Measurements from ENCODE around the gene NSF.

NSF gene

GRCh38 chr17:46770818-46771560 is 180.5 kb downstream of the NSF start:
- H3K36me3 ChIP-seq (ENCODE audit: control insufficient read depth, insufficient read depth, low read length), result peaks cover 27% of the 10 kb centered on the region
- no peaks in the 10 kb centered on the region for H3K9me3 ChIP-seq (ENCODE audit: control insufficient read depth, insufficient read depth, low read depth, low read length)
- peak overlapping the region; percentile 56 for H3K4me3 ChIP-seq (ENCODE audit: low read depth, low read length)
- peak overlapping the region; percentile 87 for H3K9ac ChIP-seq (ENCODE audit: low read length)
- H3K27ac ChIP-seq (ENCODE audit: low read depth, low read length), result peak overlapping the region; percentile 90; the same call in 1 of the 2 replicates
- H3K4me1 ChIP-seq (ENCODE audit: control insufficient read depth, insufficient read depth, low read length), result peaks cover 45% of the 10 kb centered on the region
- H3K27me3 ChIP-seq (ENCODE audit: control insufficient read depth, insufficient read depth, low read length), result peaks cover 45% of the 10 kb centered on the region

- peak overlapping the region; percentile 69 for H3K4me3 ChIP-seq (ENCODE audit: low read depth, low read length)
- H3K9ac ChIP-seq (ENCODE audit: low read length), result peak overlapping the region; percentile 97
- H3K36me3 ChIP-seq (ENCODE audit: control insufficient read depth, insufficient read depth, low read length), result peaks cover 22% of the 10 kb centered on the region
- peaks cover 45% of the 10 kb centered on the region for H3K4me1 ChIP-seq (ENCODE audit: control insufficient read depth, insufficient read depth, low read length)
- H3K9me3 ChIP-seq (ENCODE audit: control insufficient read depth, insufficient read depth, low read depth, low read length), result no peaks in the 10 kb centered on the region
- H3K27me3 ChIP-seq (ENCODE audit: control insufficient read depth, insufficient read depth, low read length), result peaks cover 53% of the 10 kb centered on the region
- peak overlapping the region; percentile 99 for H3K27ac ChIP-seq (ENCODE audit: low read depth, low read length)
Measured at GRCh38 chr17:46771561-46772474, 181.3 kb downstream of the NSF start.

- peak overlapping the region; percentile 97 for H3K9ac ChIP-seq (ENCODE audit: low read length)
- peaks cover 60% of the 10 kb centered on the region for H3K27me3 ChIP-seq (ENCODE audit: control insufficient read depth, insufficient read depth, low read length)
- peak overlapping the region; percentile 69 for H3K4me3 ChIP-seq (ENCODE audit: low read depth, low read length)
- H3K36me3 ChIP-seq (ENCODE audit: control insufficient read depth, insufficient read depth, low read length), result peaks cover 13% of the 10 kb centered on the region
- H3K4me1 ChIP-seq (ENCODE audit: control insufficient read depth, insufficient read depth, low read length), result peaks cover 42% of the 10 kb centered on the region
- H3K9me3 ChIP-seq (ENCODE audit: control insufficient read depth, insufficient read depth, low read depth, low read length), result no peaks in the 10 kb centered on the region
- H3K27ac ChIP-seq (ENCODE audit: low read depth, low read length), result peak overlapping the region; percentile 99
Measured at GRCh38 chr17:46772475-46773220, 182.2 kb downstream of the NSF start.

GRCh38 chr17:46773221-46773605 is 182.7 kb downstream of the NSF start:
- peaks cover 62% of the 10 kb centered on the region for H3K27me3 ChIP-seq (ENCODE audit: control insufficient read depth, insufficient read depth, low read length)
- H3K36me3 ChIP-seq (ENCODE audit: control insufficient read depth, insufficient read depth, low read length), result peaks cover 9% of the 10 kb centered on the region
- H3K27ac ChIP-seq (ENCODE audit: low read depth, low read length), result peak overlapping the region; percentile 99; the same call in 1 of the 2 replicates
- H3K9ac ChIP-seq (ENCODE audit: low read length), result peak overlapping the region; percentile 97
- H3K4me3 ChIP-seq (ENCODE audit: low read depth, low read length), result peak overlapping the region; percentile 40
- H3K4me1 ChIP-seq (ENCODE audit: control insufficient read depth, insufficient read depth, low read length), result peaks cover 46% of the 10 kb centered on the region
- no peaks in the 10 kb centered on the region for H3K9me3 ChIP-seq (ENCODE audit: control insufficient read depth, insufficient read depth, low read depth, low read length)

- no peaks in the 10 kb centered on the region for H3K9me3 ChIP-seq (ENCODE audit: control insufficient read depth, insufficient read depth, low read depth, low read length)
- peaks cover 49% of the 10 kb centered on the region for H3K4me1 ChIP-seq (ENCODE audit: control insufficient read depth, insufficient read depth, low read length)
- H3K9ac ChIP-seq (ENCODE audit: low read length), result peak overlapping the region; percentile 55
- H3K4me3 ChIP-seq (ENCODE audit: low read depth, low read length), result no peak overlapping the region
- H3K36me3 ChIP-seq (ENCODE audit: control insufficient read depth, insufficient read depth, low read length), result peaks cover 4% of the 10 kb centered on the region; the same call in 1 of the 2 replicates
- H3K27ac ChIP-seq (ENCODE audit: low read depth, low read length), result peak overlapping the region; percentile 46; the same call in 1 of the 2 replicates
- H3K27me3 ChIP-seq (ENCODE audit: control insufficient read depth, insufficient read depth, low read length), result peaks cover 62% of the 10 kb centered on the region
Measured at GRCh38 chr17:46773676-46774075, 183.2 kb downstream of the NSF start.

GRCh38 chr17:46774108-46774737 is 183.8 kb downstream of the NSF start:
- Histone ChIP-seq H3K4me1 (ENCODE audit: control insufficient read depth, insufficient read depth, low read length) (peaks cover 54% of the 10 kb centered on the region), H3K4me3 (ENCODE audit: low read depth, low read length) (no peak overlapping the region), H3K27me3 (ENCODE audit: control insufficient read depth, insufficient read depth, low read length) (peaks cover 61% of the 10 kb centered on the region), H3K9ac (ENCODE audit: low read length) (peak overlapping the region; percentile 55), H3K27ac (ENCODE audit: low read depth, low read length) (peak overlapping the region; percentile 46; the same call in 1 of the 2 replicates), H3K36me3 (ENCODE audit: control insufficient read depth, insufficient read depth, low read length) (peaks cover 2% of the 10 kb centered on the region; the same call in 1 of the 2 replicates), H3K9me3 (ENCODE audit: control insufficient read depth, insufficient read depth, low read depth, low read length) (no peaks in the 10 kb centered on the region)

- Histone ChIP-seq H3K27me3 (ENCODE audit: control insufficient read depth, insufficient read depth, low read length) (peaks cover 44% of the 10 kb centered on the region), H3K36me3 (ENCODE audit: control insufficient read depth, insufficient read depth, low read length) (no peaks in the 10 kb centered on the region), H3K9me3 (ENCODE audit: control insufficient read depth, insufficient read depth, low read depth, low read length) (no peaks in the 10 kb centered on the region), H3K9ac (ENCODE audit: low read length) (no peak overlapping the region), H3K4me3 (ENCODE audit: low read depth, low read length) (no peak overlapping the region), H3K4me1 (ENCODE audit: control insufficient read depth, insufficient read depth, low read length) (peaks cover 49% of the 10 kb centered on the region), H3K27ac (ENCODE audit: low read depth, low read length) (no peak overlapping the region)
Measured at GRCh38 chr17:46776298-46777005, 186.0 kb downstream of the NSF start.

GRCh38 chr17:46777943-46778915 is 187.8 kb downstream of the NSF start:
- Histone ChIP-seq H3K9ac (ENCODE audit: low read length) (no peak overlapping the region), H3K36me3 (ENCODE audit: control insufficient read depth, insufficient read depth, low read length) (no peaks in the 10 kb centered on the region), H3K4me1 (ENCODE audit: control insufficient read depth, insufficient read depth, low read length) (peaks cover 52% of the 10 kb centered on the region), H3K27ac (ENCODE audit: low read depth, low read length) (no peak overlapping the region), H3K27me3 (ENCODE audit: control insufficient read depth, insufficient read depth, low read length) (peaks cover 40% of the 10 kb centered on the region), H3K4me3 (ENCODE audit: low read depth, low read length) (no peak overlapping the region), H3K9me3 (ENCODE audit: control insufficient read depth, insufficient read depth, low read depth, low read length) (no peaks in the 10 kb centered on the region)

GRCh38 chr17:46780003-46780373 is 189.5 kb downstream of the NSF start:
- no peak overlapping the region for H3K27ac ChIP-seq (ENCODE audit: low read depth, low read length)
- no peaks in the 10 kb centered on the region for H3K36me3 ChIP-seq (ENCODE audit: control insufficient read depth, insufficient read depth, low read length)
- peaks cover 36% of the 10 kb centered on the region; the same call in 1 of the 2 replicates for H3K4me1 ChIP-seq (ENCODE audit: control insufficient read depth, insufficient read depth, low read length)
- H3K27me3 ChIP-seq (ENCODE audit: control insufficient read depth, insufficient read depth, low read length), result peaks cover 23% of the 10 kb centered on the region
- no peak overlapping the region for H3K9ac ChIP-seq (ENCODE audit: low read length)
- H3K9me3 ChIP-seq (ENCODE audit: control insufficient read depth, insufficient read depth, low read depth, low read length), result no peaks in the 10 kb centered on the region
- no peak overlapping the region for H3K4me3 ChIP-seq (ENCODE audit: low read depth, low read length)
